IMR-90 (cell line): Measurements from ENCODE around the gene DBP. TPM values are rescaled to one million over a fixed set of nuclear protein-coding genes. Genes with fewer than 3 reads are reported as not detected.

Experiments
- ATAC-seq: fragments of 200-7000 bp; cut with Tn5 transposase; 2 replicates; pipeline ENCODE4 v1.9.1; 2020; ENCODE audit warnings: low read depth, mild to moderate bottlenecking, moderate library complexity
- BruUV-seq: library from RNA; stranded (reverse); fragments of 400-500 nt; replicated peaks from 2 replicates; lab custom pipeline; 2021; lab: Mats Ljungman, UMichigan
- CTCF ChIA-PET: fragments of 300-600 bp; formaldehyde crosslinking; extraction: SDS; loops from one replicate; lab custom pipeline; 2021; ENCODE audit warnings: antibody characterized with exemption; lab: Yijun Ruan, JAX
- POLR2A ChIA-PET: fragments of 300-600 bp; sonication (Branson Sonifier 250); formaldehyde crosslinking; loops from one replicate; lab custom pipeline; 2022; ENCODE audit warnings: antibody characterized with exemption; ENCODE audit not compliant: unreplicated experiment; lab: Charles Lee
- DNase-seq: peaks from one replicate; pipeline ENCODE4 v3.0.0; 2013
- H2AFZ ChIP-seq: replicated peaks from 2 replicates; pipeline ENCODE3; 2013; ENCODE audit warnings: low read length, mild to moderate bottlenecking; ENCODE audit not compliant: poor library complexity
- H2AK5ac ChIP-seq: 2 replicates; pipeline ENCODE4 v1.6.1; 2013; ENCODE audit warnings: low read depth, low read length, inconsistent platforms
- H2AK9ac ChIP-seq: replicated peaks from 2 replicates; pipeline ENCODE3; 2013; ENCODE audit warnings: mild to moderate bottlenecking, low read depth, low read length, moderate library complexity; ENCODE audit not compliant: poor library complexity
- H2BK120ac ChIP-seq: 2 replicates; pipeline ENCODE4 v1.6.1; 2013; ENCODE audit warnings: low read depth, low read length, inconsistent platforms
- H2BK15ac ChIP-seq: 3 replicates; pipeline ENCODE4 v1.6.1; 2013; ENCODE audit warnings: low read depth, low read length, inconsistent platforms
- H2BK20ac ChIP-seq: 2 replicates; pipeline ENCODE4 v1.6.1; 2013; ENCODE audit warnings: low read depth, mild to moderate bottlenecking, inconsistent platforms, low read length, moderate library complexity
- H2BK5ac ChIP-seq: 2 replicates; pipeline ENCODE4 v1.6.1; 2013; ENCODE audit warnings: mild to moderate bottlenecking, low read depth, low read length, inconsistent platforms; ENCODE audit not compliant: poor library complexity, severe bottlenecking
- H3K14ac ChIP-seq: replicated peaks from 2 replicates; pipeline ENCODE4 v1.6.1; 2013; ENCODE audit warnings: low read depth, low read length, inconsistent platforms
- H3K18ac ChIP-seq: 2 replicates; pipeline ENCODE4 v1.6.1; 2013; ENCODE audit warnings: low read depth, low read length, control low read depth
- H3K23ac ChIP-seq: 2 replicates; pipeline ENCODE4 v1.6.1; 2013; ENCODE audit warnings: low read depth, low read length, inconsistent platforms
- H3K27ac ChIP-seq: 2 replicates; pipeline ENCODE4 v1.5.1; 2013; ENCODE audit warnings: mild to moderate bottlenecking, control low read depth, low read length; ENCODE audit not compliant: insufficient read depth
- H3K27me3 ChIP-seq: 2 replicates; pipeline ENCODE4 v1.6.1; 2013; ENCODE audit warnings: low read length; ENCODE audit not compliant: control insufficient read depth, insufficient read depth
- H3K36me3 ChIP-seq: 2 replicates; pipeline ENCODE4 v1.6.1; 2013; ENCODE audit warnings: low read length, mixed read lengths; ENCODE audit not compliant: control insufficient read depth, insufficient read depth
- H3K4ac ChIP-seq: 2 replicates; pipeline ENCODE4 v1.6.1; 2013; ENCODE audit warnings: low read depth, low read length, inconsistent platforms
- H3K4me1 ChIP-seq: 2 replicates; pipeline ENCODE4 v1.6.1; 2013; ENCODE audit warnings: low read length, mixed read lengths; ENCODE audit not compliant: control insufficient read depth, insufficient read depth
- H3K4me2 ChIP-seq: 2 replicates; pipeline ENCODE4 v1.6.1; 2013; ENCODE audit warnings: low read depth, mild to moderate bottlenecking, control low read depth, low read length, moderate library complexity
- H3K4me3 ChIP-seq: 2 replicates; pipeline ENCODE4 v1.5.1; 2013; ENCODE audit warnings: low read depth, mild to moderate bottlenecking, control low read depth, low read length, moderate library complexity; ENCODE audit not compliant: insufficient read depth
- H3K56ac ChIP-seq: 2 replicates; pipeline ENCODE4 v1.6.1; 2013; ENCODE audit warnings: low read length, inconsistent platforms; ENCODE audit not compliant: insufficient read depth; ENCODE audit errors: extremely low read depth
- H3K79me1 ChIP-seq, 2 experiments: 2 replicates each; pipeline ENCODE4 v1.6.1; 2013; ENCODE audit warnings: low read length in 2 of 2, inconsistent platforms in 1 of 2, low read depth in 1 of 2
- H3K9ac ChIP-seq: 2 replicates; pipeline ENCODE4 v1.6.1; 2013; ENCODE audit warnings: low read depth, low read length, control low read depth
- H3K9me1 ChIP-seq: 2 replicates; pipeline ENCODE4 v1.6.1; 2013; ENCODE audit warnings: low read length, inconsistent platforms; ENCODE audit not compliant: insufficient read depth
- H3K9me3 ChIP-seq: 2 replicates; pipeline ENCODE4 v1.6.1; 2013; ENCODE audit warnings: low read length; ENCODE audit not compliant: control insufficient read depth, insufficient read depth
- H4K20me1 ChIP-seq: 2 replicates; pipeline ENCODE4 v1.6.1; 2013; ENCODE audit warnings: low read length, inconsistent platforms; ENCODE audit not compliant: insufficient read depth
- H4K5ac ChIP-seq: 2 replicates; pipeline ENCODE4 v1.6.1; 2013; ENCODE audit warnings: mild to moderate bottlenecking, low read depth, low read length, control low read depth
- H4K8ac ChIP-seq, 2 experiments: 2 replicates each; pipeline ENCODE4 v1.6.1; 2013; ENCODE audit warnings: low read depth in 2 of 2, low read length in 2 of 2, control low read depth in 1 of 2, inconsistent platforms in 1 of 2
- H4K91ac ChIP-seq: 2 replicates; pipeline ENCODE4 v1.6.1; 2013; ENCODE audit warnings: low read depth, low read length, inconsistent platforms; ENCODE audit not compliant: insufficient read depth
- CEBPB ChIP-seq: IDR thresholded peaks from 2 replicates; pipeline ENCODE4 v1.6.1; 2012; ENCODE audit warnings: low read depth, low read length, improper control_type of control experiment
- CHD1 ChIP-seq: IDR thresholded peaks from 2 replicates; pipeline ENCODE4 v1.6.1; 2012; ENCODE audit warnings: low read depth, low read length, improper control_type of control experiment
- ELK1 ChIP-seq: fragments of 150-350 bp; IDR thresholded peaks from 2 replicates; pipeline ENCODE4 v1.6.1; 2016; ENCODE audit warnings: low read depth, mild to moderate bottlenecking, low read length, moderate library complexity, borderline replicate concordance
- MAFK ChIP-seq: IDR thresholded peaks from 2 replicates; pipeline ENCODE4 v1.6.1; 2012; ENCODE audit warnings: low read depth, low read length, improper control_type of control experiment
- RAD21 ChIP-seq: IDR thresholded peaks from 2 replicates; pipeline ENCODE4 v1.6.1; 2012; ENCODE audit warnings: low read length, improper control_type of control experiment
- WGBS, 2 experiments: methylation state at CpG; one replicate each; pipeline versions ENCODE4 v1.1.5 to v1.1.7; 2013; ENCODE audit warnings: missing lambda C conversion rate in 2 of 2; ENCODE audit not compliant: insufficient read length in 1 of 2; ENCODE audit errors: extremely low coverage in 2 of 2; 5-methylcytosine and 5-hydroxymethylcytosine counted together
- dilution Hi-C: fragments of 300-500 bp; cut with HindIII; formaldehyde crosslinking; loops from one replicate; pipeline ENCODE4 v1.14.3; 2018; ENCODE audit warnings: low sequenced_read_pairs; ENCODE audit not compliant: unreplicated experiment
- in situ Hi-C: fragments of 300-500 bp; cut with MboI; formaldehyde crosslinking; loops from 3 replicates; pipeline ENCODE4 v1.14.3; 2019; ENCODE audit warnings: low sequenced_read_pairs, inconsistent platforms, mixed read lengths
- intact Hi-C: fragments of 100-400 bp; cut with micrococcal nuclease; formaldehyde crosslinking; loops from 2 replicates; pipeline ENCODE4 v1.10.0; 2022
- polyA plus RNA-seq, 3 experiments: library from polyadenylated mRNA; depleted of rRNA; stranded (reverse); fragments of >200 nt; gene quantifications; 2 replicates each; pipeline ENCODE4 v1.2.3, GENCODE V29; 2012; ENCODE audit warnings: low replicate concordance in 1 of 3
- total RNA-seq: library from RNA; depleted of rRNA; stranded (reverse); fragments of >200 nt; gene quantifications from 2 replicates; pipeline ENCODE4 v1.2.3, GENCODE V29; 2012

The DBP gene
- total and polyA plus RNA-seq, 2 of the 4 experiments (the other 2 are of a cell fraction), result 3.0 to 3.6 TPM

GRCh38 chr19:48633148-48634035, 3.8 kb downstream of the DBP start:
- Histone ChIP-seq H3K36me3 (no peaks in the 10 kb centered on the region; the same call in 1 of the 2 replicates), H3K9me1 (peaks cover 25% of the 10 kb centered on the region), H3K18ac (peak overlapping the region; percentile 92), H2BK15ac (peak overlapping the region; percentile 96; the same call in 2 of the 3 replicates), H3K27ac (peak overlapping the region; percentile 83; the same call in 1 of the 2 replicates), H4K20me1 (peaks cover 4% of the 10 kb centered on the region; the same call in 1 of the 2 replicates), H3K27me3 (no peaks in the 10 kb centered on the region), H3K9me3 (no peaks in the 10 kb centered on the region), H3K4me1 (peaks cover 41% of the 10 kb centered on the region), H2AK5ac (peak overlapping the region; percentile 98), H2BK120ac (peak overlapping the region; percentile 97), H3K79me1 (peaks cover 0 to 15% of the 10 kb centered on the region in 2 experiments; a peak in 3 of 4 replicates), H3K4ac (peak overlapping the region; percentile 96), H2AK9ac (peak overlapping the region; percentile 88), H3K4me2 (peak overlapping the region; percentile 67; the same call in 1 of the 2 replicates), H3K23ac (peak overlapping the region; percentile 61; the same call in 1 of the 2 replicates), H2BK20ac (peak overlapping the region; percentile 99), H3K14ac (no peak overlapping the region; the same call in 1 of the 2 replicates), H2BK5ac (peak overlapping the region; percentile 91), H3K56ac (no peak overlapping the region), H4K8ac (peak overlapping the region; percentile 92 to 99; a peak in 3 of 4 replicates), H4K5ac (peak overlapping the region; percentile 95), H3K4me3 (no peak overlapping the region), H4K91ac (peak overlapping the region; percentile 95; the same call in 1 of the 2 replicates), H3K9ac (no peak overlapping the region), H2AFZ (no peak overlapping the region)
- CTCF ChIA-PET, result no interaction called here
- in situ Hi-C loops, result no loop called here
- ATAC-seq, result no peak
- POLR2A ChIA-PET, result interaction anchor here (0.7 kb wide), 1 partner anchor 16 kb away, joined by 3 read pairs; no protein-coding TSS in a partner anchor
- intact Hi-C loops, result no loop called here
- DNase-seq, result no peak
- 50% methylated on average over 2 of the region's 22 CpGs; no CpG with 5 or more reads in 1 of the 2 experiments for WGBS, 2 experiments
- no TSS peak for BruUV-seq
- TF ChIP-seq CHD1 (no peak), CEBPB (no peak), ELK1 (no peak), RAD21 (no peak), MAFK (no peak)
- dilution Hi-C loops, result no loop called here
